Measurements from ENCODE around the gene TMBIM6.

Gene TMBIM6

GRCh38 chr12:49792976-49793580 lies 51.7 kb downstream of the TMBIM6 start:
- H3K36me3 ChIP-seq (ENCODE audit: control insufficient read depth in 1 of 2, insufficient read depth in 2 of 2, low read length in 2 of 2), result peaks cover 9 to 65% of the 10 kb centered on the region in 2 donors

GRCh38 chr12:49793620-49794019 lies 52.3 kb downstream of the TMBIM6 start:
- Histone ChIP-seq H3K27ac (ENCODE audit: low read length) (no peak overlapping the region), H3K36me3 (ENCODE audit: control insufficient read depth in 1 of 2, insufficient read depth in 2 of 2, low read length in 2 of 2) (peaks cover 14 to 70% of the 10 kb centered on the region in 2 donors), H3K4me3 (ENCODE audit: low read depth in 1 of 2, low read length in 2 of 2) (no peak overlapping the region), H3K9me3 (ENCODE audit: control insufficient read depth in 1 of 2, low read length in 2 of 2) (no peaks in the 10 kb centered on the region), H3K4me1 (ENCODE audit: control insufficient read depth in 1 of 2, insufficient read depth in 2 of 2, low read length in 2 of 2) (no peaks in the 10 kb centered on the region), H3K27me3 (ENCODE audit: low read depth, low read length) (no peaks in the 10 kb centered on the region)

More at GRCh38 chr12:49792976-49793580, 51.7 kb downstream of the TMBIM6 start:
- Histone ChIP-seq H3K4me3 (ENCODE audit: low read depth in 1 of 2, low read length in 2 of 2) (no peak overlapping the region), H3K9me3 (ENCODE audit: control insufficient read depth in 1 of 2, low read length in 2 of 2) (no peaks in the 10 kb centered on the region), H3K27me3 (ENCODE audit: low read depth, low read length) (no peaks in the 10 kb centered on the region), H3K27ac (ENCODE audit: low read length) (no peak overlapping the region), H3K4me1 (ENCODE audit: control insufficient read depth in 1 of 2, insufficient read depth in 2 of 2, low read length in 2 of 2) (no peaks in the 10 kb centered on the region)

DNA sequence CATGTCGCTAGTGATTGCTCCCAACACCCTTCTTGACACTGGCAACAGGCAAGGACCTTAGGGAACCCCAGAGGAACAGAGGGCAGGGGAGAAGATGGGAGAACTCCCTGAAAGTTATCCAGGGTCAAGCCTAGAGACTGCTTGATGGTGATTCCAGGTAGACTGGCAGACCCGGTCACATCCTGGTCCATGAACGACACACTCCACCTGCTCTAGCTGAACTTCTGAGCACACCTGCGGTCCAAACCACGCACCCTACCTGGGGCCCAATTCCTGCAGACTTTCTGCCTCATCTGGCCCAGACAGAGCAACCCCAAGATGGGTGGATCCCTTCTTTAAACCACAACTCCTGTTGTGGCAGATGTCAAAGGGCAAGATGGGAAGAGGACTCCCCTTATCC lies 52.7 kb downstream of the TMBIM6 start:
- Histone ChIP-seq H3K27ac (ENCODE audit: low read length) (no peak overlapping the region), H3K9me3 (ENCODE audit: control insufficient read depth in 1 of 2, low read length in 2 of 2) (no peaks in the 10 kb centered on the region), H3K27me3 (ENCODE audit: low read depth, low read length) (no peaks in the 10 kb centered on the region), H3K4me1 (ENCODE audit: control insufficient read depth in 1 of 2, insufficient read depth in 2 of 2, low read length in 2 of 2) (no peaks in the 10 kb centered on the region), H3K4me3 (ENCODE audit: low read depth in 1 of 2, low read length in 2 of 2) (no peak overlapping the region), H3K36me3 (ENCODE audit: control insufficient read depth in 1 of 2, insufficient read depth in 2 of 2, low read length in 2 of 2) (peaks cover 16 to 74% of the 10 kb centered on the region in 2 donors)

DNA sequence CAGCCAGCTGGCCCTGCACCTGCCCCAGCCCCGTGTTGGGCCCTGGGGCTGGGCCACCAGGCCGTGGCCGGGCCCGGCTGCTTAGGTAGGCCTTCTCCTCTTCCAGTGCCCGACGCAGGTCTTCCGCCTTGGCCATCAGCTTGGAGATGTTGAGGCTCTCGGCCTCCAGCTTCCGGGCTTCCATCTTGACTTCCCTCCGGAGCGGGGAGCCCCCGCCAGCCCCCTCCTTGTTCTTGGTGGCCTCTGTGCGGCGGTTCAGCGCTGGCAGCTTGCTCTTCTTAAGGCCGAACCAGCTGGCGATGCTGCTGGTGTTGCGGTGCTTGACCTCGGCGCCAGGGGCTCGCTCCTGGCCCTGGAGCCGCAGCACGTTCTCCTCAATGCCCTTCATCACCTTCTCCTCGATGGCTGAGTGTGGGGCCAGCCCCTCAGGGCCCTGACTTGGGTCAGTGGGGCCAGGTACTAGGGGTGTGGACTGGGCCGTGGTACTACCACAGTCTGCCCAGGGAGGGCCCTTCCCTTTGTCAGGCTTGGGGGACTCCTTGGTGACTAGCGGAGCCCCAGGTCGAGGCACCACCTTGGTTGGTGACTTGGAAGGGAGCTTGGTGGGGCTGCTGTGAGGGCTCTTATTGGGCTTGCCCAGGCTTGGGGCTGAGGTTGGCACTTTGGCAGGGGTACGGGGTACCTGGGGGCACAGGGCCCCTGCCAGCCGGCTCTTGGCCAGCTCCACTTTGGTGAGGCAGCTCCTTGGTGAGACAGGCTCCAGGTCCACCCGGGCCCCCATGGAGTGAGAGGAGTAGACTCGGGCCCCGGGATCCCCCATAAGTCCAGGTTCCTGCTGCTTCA lies 53.7 kb downstream of the TMBIM6 start:
- Histone ChIP-seq H3K4me3 (ENCODE audit: low read depth in 1 of 2, low read length in 2 of 2) (no peak overlapping the region), H3K36me3 (ENCODE audit: control insufficient read depth in 1 of 2, insufficient read depth in 2 of 2, low read length in 2 of 2) (peaks cover 17 to 70% of the 10 kb centered on the region in 2 donors), H3K27ac (ENCODE audit: low read length) (no peak overlapping the region), H3K9me3 (ENCODE audit: control insufficient read depth in 1 of 2, low read length in 2 of 2) (no peaks in the 10 kb centered on the region), H3K27me3 (ENCODE audit: low read depth, low read length) (no peaks in the 10 kb centered on the region), H3K4me1 (ENCODE audit: control insufficient read depth in 1 of 2, insufficient read depth in 2 of 2, low read length in 2 of 2) (no peaks in the 10 kb centered on the region)

GRCh38 chr12:49795654-49796105 lies 54.3 kb downstream of the TMBIM6 start:
- Histone ChIP-seq H3K36me3 (ENCODE audit: control insufficient read depth in 1 of 2, insufficient read depth in 2 of 2, low read length in 2 of 2) (peaks cover 21 to 70% of the 10 kb centered on the region in 2 donors), H3K9me3 (ENCODE audit: control insufficient read depth in 1 of 2, low read length in 2 of 2) (no peaks in the 10 kb centered on the region), H3K4me1 (ENCODE audit: control insufficient read depth in 1 of 2, insufficient read depth in 2 of 2, low read length in 2 of 2) (no peaks in the 10 kb centered on the region), H3K27ac (ENCODE audit: low read length) (no peak overlapping the region), H3K4me3 (ENCODE audit: low read depth in 1 of 2, low read length in 2 of 2) (no peak overlapping the region), H3K27me3 (ENCODE audit: low read depth, low read length) (no peaks in the 10 kb centered on the region)

DNA sequence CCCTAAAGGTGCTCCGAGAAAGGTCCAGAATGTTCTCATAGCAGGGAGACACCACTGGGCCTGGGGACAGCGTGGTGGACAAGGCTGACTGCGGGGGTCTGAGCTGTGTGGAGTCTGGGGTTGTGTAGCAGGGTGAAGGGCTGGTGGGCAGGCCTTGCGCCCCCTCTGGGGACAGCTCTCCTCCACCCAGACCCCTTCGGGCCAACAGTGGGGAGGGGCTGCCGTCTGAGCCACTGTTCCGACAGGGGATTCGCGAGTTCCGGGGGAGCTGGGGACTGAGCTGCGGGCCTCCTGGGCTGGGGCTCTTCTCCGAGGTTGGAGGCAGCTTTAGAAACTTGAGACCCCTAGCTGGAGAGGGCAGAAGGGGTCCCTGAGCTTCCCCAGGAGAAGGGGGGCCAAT lies 54.8 kb downstream of the TMBIM6 start:
- Histone ChIP-seq H3K4me3 (ENCODE audit: low read depth in 1 of 2, low read length in 2 of 2) (no peak overlapping the region), H3K27me3 (ENCODE audit: low read depth, low read length) (no peaks in the 10 kb centered on the region), H3K9me3 (ENCODE audit: control insufficient read depth in 1 of 2, low read length in 2 of 2) (no peaks in the 10 kb centered on the region), H3K4me1 (ENCODE audit: control insufficient read depth in 1 of 2, insufficient read depth in 2 of 2, low read length in 2 of 2) (no peaks in the 10 kb centered on the region), H3K27ac (ENCODE audit: low read length) (no peak overlapping the region), H3K36me3 (ENCODE audit: control insufficient read depth in 1 of 2, insufficient read depth in 2 of 2, low read length in 2 of 2) (peaks cover 24 to 70% of the 10 kb centered on the region in 2 donors)

- H3K9me3 ChIP-seq (ENCODE audit: control insufficient read depth in 1 of 2, low read length in 2 of 2), result no peaks in the 10 kb centered on the region
- H3K27ac ChIP-seq (ENCODE audit: low read length), result no peak overlapping the region
- H3K4me1 ChIP-seq (ENCODE audit: control insufficient read depth in 1 of 2, insufficient read depth in 2 of 2, low read length in 2 of 2), result no peaks in the 10 kb centered on the region
- H3K4me3 ChIP-seq (ENCODE audit: low read depth in 1 of 2, low read length in 2 of 2), result no peak overlapping the region
- no peaks in the 10 kb centered on the region for H3K27me3 ChIP-seq (ENCODE audit: low read depth, low read length)
- H3K36me3 ChIP-seq (ENCODE audit: control insufficient read depth in 1 of 2, insufficient read depth in 2 of 2, low read length in 2 of 2), result peaks cover 30 to 70% of the 10 kb centered on the region in 2 donors
These were observed 55.5 kb downstream of the TMBIM6 start for GRCh38 chr12:49796606-49797448.

GRCh38 chr12:49797449-49797776 lies 56.1 kb downstream of the TMBIM6 start:
- no peaks in the 10 kb centered on the region for H3K27me3 ChIP-seq (ENCODE audit: low read depth, low read length)
- no peaks in the 10 kb centered on the region for H3K9me3 ChIP-seq (ENCODE audit: control insufficient read depth in 1 of 2, low read length in 2 of 2)
- H3K27ac ChIP-seq (ENCODE audit: low read length), result no peak overlapping the region
- no peak overlapping the region for H3K4me3 ChIP-seq (ENCODE audit: low read depth in 1 of 2, low read length in 2 of 2)
- peaks cover 30 to 66% of the 10 kb centered on the region in 2 donors for H3K36me3 ChIP-seq (ENCODE audit: control insufficient read depth in 1 of 2, insufficient read depth in 2 of 2, low read length in 2 of 2)
- no peaks in the 10 kb centered on the region for H3K4me1 ChIP-seq (ENCODE audit: control insufficient read depth in 1 of 2, insufficient read depth in 2 of 2, low read length in 2 of 2)

GRCh38 chr12:49798248-49798647 lies 56.9 kb downstream of the TMBIM6 start:
- Histone ChIP-seq H3K4me3 (ENCODE audit: low read depth in 1 of 2, low read length in 2 of 2) (no peak overlapping the region), H3K4me1 (ENCODE audit: control insufficient read depth in 1 of 2, insufficient read depth in 2 of 2, low read length in 2 of 2) (no peaks in the 10 kb centered on the region), H3K27ac (ENCODE audit: low read length) (no peak overlapping the region), H3K36me3 (ENCODE audit: control insufficient read depth in 1 of 2, insufficient read depth in 2 of 2, low read length in 2 of 2) (peaks cover 38 to 66% of the 10 kb centered on the region in 2 donors), H3K9me3 (ENCODE audit: control insufficient read depth in 1 of 2, low read length in 2 of 2) (no peaks in the 10 kb centered on the region), H3K27me3 (ENCODE audit: low read depth, low read length) (no peaks in the 10 kb centered on the region)

DNA sequence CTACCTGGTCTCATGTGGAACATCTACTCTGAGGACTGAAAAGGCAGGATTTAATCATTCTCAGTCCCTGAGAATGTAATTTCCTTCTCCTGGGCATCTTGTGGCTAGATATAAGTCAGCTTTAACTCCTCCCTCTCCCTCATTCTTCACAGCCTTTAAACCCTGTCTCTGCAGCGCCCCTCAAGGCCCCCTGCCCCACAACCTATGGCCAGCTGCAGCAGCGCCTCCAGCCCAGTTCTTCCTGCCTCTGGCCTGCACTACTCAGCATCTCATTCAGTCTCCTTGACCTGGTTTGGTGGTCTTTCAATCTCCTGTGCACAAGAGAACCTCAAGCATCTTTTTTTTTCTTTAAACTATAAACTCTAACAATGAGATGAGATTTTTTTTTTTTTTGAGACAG lies 57.6 kb downstream of the TMBIM6 start:
- Histone ChIP-seq H3K4me1 (ENCODE audit: control insufficient read depth in 1 of 2, insufficient read depth in 2 of 2, low read length in 2 of 2) (no peaks in the 10 kb centered on the region), H3K9me3 (ENCODE audit: control insufficient read depth in 1 of 2, low read length in 2 of 2) (no peaks in the 10 kb centered on the region), H3K4me3 (ENCODE audit: low read depth in 1 of 2, low read length in 2 of 2) (no peak overlapping the region), H3K27me3 (ENCODE audit: low read depth, low read length) (no peaks in the 10 kb centered on the region), H3K27ac (ENCODE audit: low read length) (no peak overlapping the region), H3K36me3 (ENCODE audit: control insufficient read depth in 1 of 2, insufficient read depth in 2 of 2, low read length in 2 of 2) (peaks cover 45 to 70% of the 10 kb centered on the region in 2 donors)

Data from muscle layer of duodenum (tissue), 2 donors.